22Rv1 (cell line): ENCODE data around the gene DELE1.

Source experiments
- ZFX ChIP-seq: fragments of 450-650 bp; IDR thresholded peaks from 2 replicates; pipeline ENCODE4 v1.6.1; 2017; ENCODE audit warnings: antibody characterized with exemption, borderline replicate concordance
- TF ChIP-seq, protein P1 (sequence below): fragments of 450-650 bp; IDR thresholded peaks from 2 replicates; pipeline ENCODE4 v1.5.1; 2017; ENCODE audit warnings: mild to moderate bottlenecking

DNA sequence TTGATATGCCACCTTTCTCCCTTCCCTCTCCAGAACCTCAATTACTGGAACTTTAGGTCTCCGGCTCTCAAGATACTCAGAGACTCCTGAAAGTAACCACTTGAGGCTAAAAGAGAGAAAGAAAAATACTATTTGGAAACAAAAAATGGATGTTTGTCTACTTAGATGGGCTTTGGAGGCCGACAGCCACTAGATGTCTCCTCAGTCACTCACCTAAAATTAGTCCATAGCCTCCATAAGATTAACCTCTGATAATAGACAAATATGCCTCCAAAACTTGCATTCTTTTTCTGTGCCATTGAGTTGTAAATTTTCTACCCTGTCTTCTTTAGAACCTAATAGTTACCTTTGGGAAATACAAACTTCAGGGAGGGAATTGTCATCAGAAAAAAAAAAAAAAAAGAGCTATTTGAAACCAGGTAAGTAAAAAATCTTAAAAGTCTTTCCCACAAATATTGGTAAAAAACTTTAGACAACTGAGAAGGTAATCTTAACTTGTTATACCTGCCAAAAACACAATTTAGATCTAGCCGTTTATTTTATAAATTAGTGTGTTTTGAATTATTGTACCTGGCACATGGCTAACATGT, 34.3 kb upstream of the DELE1 start:
- TF ChIP-seq, protein P1, sequence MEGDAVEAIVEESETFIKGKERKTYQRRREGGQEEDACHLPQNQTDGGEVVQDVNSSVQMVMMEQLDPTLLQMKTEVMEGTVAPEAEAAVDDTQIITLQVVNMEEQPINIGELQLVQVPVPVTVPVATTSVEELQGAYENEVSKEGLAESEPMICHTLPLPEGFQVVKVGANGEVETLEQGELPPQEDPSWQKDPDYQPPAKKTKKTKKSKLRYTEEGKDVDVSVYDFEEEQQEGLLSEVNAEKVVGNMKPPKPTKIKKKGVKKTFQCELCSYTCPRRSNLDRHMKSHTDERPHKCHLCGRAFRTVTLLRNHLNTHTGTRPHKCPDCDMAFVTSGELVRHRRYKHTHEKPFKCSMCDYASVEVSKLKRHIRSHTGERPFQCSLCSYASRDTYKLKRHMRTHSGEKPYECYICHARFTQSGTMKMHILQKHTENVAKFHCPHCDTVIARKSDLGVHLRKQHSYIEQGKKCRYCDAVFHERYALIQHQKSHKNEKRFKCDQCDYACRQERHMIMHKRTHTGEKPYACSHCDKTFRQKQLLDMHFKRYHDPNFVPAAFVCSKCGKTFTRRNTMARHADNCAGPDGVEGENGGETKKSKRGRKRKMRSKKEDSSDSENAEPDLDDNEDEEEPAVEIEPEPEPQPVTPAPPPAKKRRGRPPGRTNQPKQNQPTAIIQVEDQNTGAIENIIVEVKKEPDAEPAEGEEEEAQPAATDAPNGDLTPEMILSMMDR = peak; percentile 54
- no peak for TF ChIP-seq ZFX
